PC-3 (cell line): ENCODE measurements around the gene C10orf95. TPM values are rescaled to one million over a fixed set of nuclear protein-coding genes. Genes with fewer than 3 reads are reported as not detected.

Experiments
- ATAC-seq: fragments of 200-7000 bp; cut with Tn5 transposase; 2 replicates; pipeline ENCODE4 v1.9.1; 2020; ENCODE audit warnings: mild to moderate bottlenecking, moderate library complexity
- BruUV-seq: library from RNA; stranded (reverse); fragments of 400-500 nt; replicated peaks from 2 replicates; lab custom pipeline; 2021; lab: Mats Ljungman, UMichigan
- CTCF ChIA-PET: fragments of 300-600 bp; sonication (Branson Sonifier 250); formaldehyde crosslinking; loops from one replicate; lab custom pipeline; 2022; ENCODE audit warnings: antibody characterized with exemption; lab: Charles Lee
- POLR2A ChIA-PET: fragments of 300-600 bp; sonication (Branson Sonifier 250); formaldehyde crosslinking; loops from one replicate; lab custom pipeline; 2022; ENCODE audit warnings: antibody characterized with exemption; ENCODE audit not compliant: unreplicated experiment; lab: Charles Lee
- DNase-seq: peaks from one replicate; pipeline ENCODE4 v3.0.0-alpha.2; 2015
- H2AFZ ChIP-seq: fragments of 300-600 bp; sonication (generic); 2 replicates; pipeline ENCODE4 v1.6.0; 2016; ENCODE audit warnings: antibody characterized with exemption, low read length
- H3F3A ChIP-seq: fragments of 300-600 bp; sonication (generic); one replicate; pipeline ENCODE4 v1.6.0; 2017; ENCODE audit warnings: antibody characterized with exemption, low read length, control low read depth, mild to moderate bottlenecking; ENCODE audit not compliant: unreplicated experiment
- H3K27ac ChIP-seq: fragments of 300-600 bp; sonication (generic); 2 replicates; pipeline ENCODE4 v1.5.1; 2016; ENCODE audit warnings: mild to moderate bottlenecking, low read length
- H3K27me3 ChIP-seq: fragments of 300-600 bp; sonication (generic); 2 replicates; pipeline ENCODE4 v1.6.1; 2016; ENCODE audit warnings: low read length, mixed read lengths
- H3K36me3 ChIP-seq: fragments of 300-600 bp; sonication (generic); 2 replicates; pipeline ENCODE4 v1.6.1; 2016; ENCODE audit warnings: low read depth, mixed run types, low read length, mixed read lengths
- H3K4me1 ChIP-seq: fragments of 300-600 bp; sonication (generic); 2 replicates; pipeline ENCODE4 v1.5.1; 2016; ENCODE audit warnings: low read length; ENCODE audit not compliant: insufficient read depth
- H3K4me2 ChIP-seq: fragments of 300-600 bp; sonication (generic); 2 replicates; pipeline ENCODE4 v1.6.0; 2016; ENCODE audit warnings: low read length
- H3K4me3 ChIP-seq: fragments of 300-600 bp; sonication (generic); 2 replicates; pipeline ENCODE4 v1.5.1; 2016; ENCODE audit warnings: mild to moderate bottlenecking, low read length, mixed read lengths
- H3K79me2 ChIP-seq: fragments of 300-600 bp; sonication (generic); 2 replicates; pipeline ENCODE4 v1.6.1; 2017; ENCODE audit warnings: low read length, mixed read lengths
- H3K9ac ChIP-seq: fragments of 300-600 bp; sonication (generic); 2 replicates; pipeline ENCODE4 v1.6.0; 2016; ENCODE audit warnings: mild to moderate bottlenecking, low read length
- H3K9me2 ChIP-seq: fragments of 300-600 bp; sonication (generic); replicated peaks from 2 replicates; pipeline ENCODE4 v1.6.1; 2016; ENCODE audit warnings: mixed run types, low read length, mixed read lengths
- H3K9me3 ChIP-seq: fragments of 300-600 bp; sonication (generic); 2 replicates; pipeline ENCODE4 v1.6.1; 2016; ENCODE audit warnings: low read length, mixed read lengths
- H4K20me1 ChIP-seq: fragments of 300-600 bp; sonication (generic); 2 replicates; pipeline ENCODE4 v1.6.1; 2016; ENCODE audit warnings: low read length, mixed read lengths
- CTCF ChIP-seq: fragments of 300-600 bp; sonication (generic); conservative IDR thresholded peaks from 2 replicates; pipeline ENCODE4 v1.5.1; 2017; ENCODE audit warnings: antibody characterized with exemption, low read depth, mild to moderate bottlenecking, low read length
- EZH2 ChIP-seq: fragments of 300-600 bp; sonication (generic); IDR thresholded peaks from one replicate; pipeline ENCODE4 v1.6.1; 2017; ENCODE audit warnings: antibody characterized with exemption, mild to moderate bottlenecking, low read length; ENCODE audit not compliant: unreplicated experiment
- EZH2phosphoT487 ChIP-seq: fragments of 300-600 bp; sonication (generic); IDR thresholded peaks from 2 replicates; pipeline ENCODE4 v1.6.1; 2018; ENCODE audit warnings: mild to moderate bottlenecking, antibody characterized with exemption, low read length, borderline replicate concordance
- intact Hi-C: fragments of 100-400 bp; cut with micrococcal nuclease; formaldehyde crosslinking; loops from 2 replicates; pipeline ENCODE4 v1.9.0; 2023
- total RNA-seq: library from RNA; depleted of rRNA; stranded (reverse); fragments of >200 nt; gene quantifications from 2 replicates; pipeline ENCODE4 v1.2.3, GENCODE V29; 2014

C10orf95 gene
- total RNA-seq, 1 experiment from 2014 or later: 1.9 TPM

GRCh38 chr10:102444851-102445250 is 6.5 kb downstream of the C10orf95 start:
- no TSS peak for BruUV-seq
- Histone ChIP-seq H3K9ac (no peak overlapping the region), H3F3A (no peaks in the 10 kb centered on the region), H3K27ac (no peak overlapping the region), H3K4me1 (peaks cover 4% of the 10 kb centered on the region; the same call in 1 of the 2 replicates), H4K20me1 (no peaks in the 10 kb centered on the region), H3K36me3 (no peaks in the 10 kb centered on the region), H3K4me2 (no peak overlapping the region), H3K27me3 (no peaks in the 10 kb centered on the region), H3K9me3 (no peaks in the 10 kb centered on the region), H3K9me2 (no peaks in the 10 kb centered on the region), H3K79me2 (no peaks in the 10 kb centered on the region; the same call in 1 of the 2 replicates), H2AFZ (no peak overlapping the region), H3K4me3 (no peak overlapping the region)
- ATAC-seq (no peak), DNase-seq (no peak)
- ChIA-PET CTCF (no interaction called here), POLR2A (no interaction called here)
- TF ChIP-seq EZH2phosphoT487: no peak
- no peak for TF ChIP-seq EZH2
- TF ChIP-seq CTCF: no peak
- intact Hi-C loops: no loop called here

GRCh38 chr10:102438374-102438773 is 13.0 kb downstream of the C10orf95 start:
- CTCF ChIA-PET: no interaction called here
- Histone ChIP-seq H3K9me3 (no peaks in the 10 kb centered on the region), H3K4me2 (no peak overlapping the region), H4K20me1 (no peaks in the 10 kb centered on the region), H3K9me2 (no peaks in the 10 kb centered on the region), H3K4me1 (no peaks in the 10 kb centered on the region), H3K36me3 (no peaks in the 10 kb centered on the region), H3K4me3 (no peak overlapping the region), H2AFZ (no peak overlapping the region), H3K27ac (no peak overlapping the region), H3K9ac (no peak overlapping the region), H3K27me3 (no peaks in the 10 kb centered on the region), H3F3A (no peaks in the 10 kb centered on the region), H3K79me2 (no peaks in the 10 kb centered on the region)
- TF ChIP-seq CTCF (no peak), EZH2phosphoT487 (no peak)
- no TSS peak for BruUV-seq
- POLR2A ChIA-PET: no interaction called here
- DNase-seq (no peak), ATAC-seq (no peak)
- intact Hi-C loops: no loop called here

GRCh38 chr10:102437515-102437914 is 13.8 kb downstream of the C10orf95 start:
- H3F3A ChIP-seq: no peaks in the 10 kb centered on the region
- no peaks in the 10 kb centered on the region for H3K79me2 ChIP-seq
- ATAC-seq (no peak), DNase-seq (no peak)
- no peaks in the 10 kb centered on the region for H3K9me2 ChIP-seq
- no peak overlapping the region for H2AFZ ChIP-seq
- no peak overlapping the region for H3K4me2 ChIP-seq
- POLR2A ChIA-PET: no interaction called here
- intact Hi-C loops: no loop called here
- no peak overlapping the region for H3K4me3 ChIP-seq
- H3K9me3 ChIP-seq: no peaks in the 10 kb centered on the region
- CTCF ChIA-PET: no interaction called here
- TF ChIP-seq EZH2 (no peak), CTCF (no peak)
- H3K27me3 ChIP-seq: no peaks in the 10 kb centered on the region
- no peak overlapping the region for H3K27ac ChIP-seq
- no peaks in the 10 kb centered on the region for H3K36me3 ChIP-seq
- no TSS peak for BruUV-seq
- H4K20me1 ChIP-seq: no peaks in the 10 kb centered on the region
- H3K9ac ChIP-seq: no peak overlapping the region
- no peaks in the 10 kb centered on the region for H3K4me1 ChIP-seq
